HEK293 (cell line): ENCODE results near the gene SCN5A.

Experiments used
- CTCF ChIA-PET: fragments of 350-600 bp; formaldehyde crosslinking; extraction: SDS; loops from one replicate; lab custom pipeline; 2021; ENCODE audit warnings: antibody characterized with exemption; lab: Yijun Ruan, JAX
- POLR2A ChIA-PET: fragments of 300-600 bp; formaldehyde crosslinking; extraction: SDS; loops from one replicate; lab custom pipeline; 2020; ENCODE audit warnings: antibody characterized with exemption, inconsistent platforms; lab: Yijun Ruan, JAX
- H3K27ac ChIP-seq: fragments of 200-500 bp; sonication (Bioruptor generic); 2 replicates; pipeline ENCODE4 v1.5.1; 2014; ENCODE audit warnings: low read depth, low read length, control low read depth, inconsistent platforms; ENCODE audit errors: extremely low read depth
- H3K36me3 ChIP-seq, 2 experiments: fragments of 200-500 bp in 1 of 2; sonication (Bioruptor generic) in 1 of 2; 1 replicate in 1 of 2; 2 replicates in 1 of 2; pipeline ENCODE4 v1.5.1; 2014 to 2017; ENCODE audit warnings: inconsistent platforms in 2 of 2, low read length in 2 of 2; ENCODE audit not compliant: control insufficient read depth in 2 of 2, insufficient read depth in 1 of 2
- H3K4me1 ChIP-seq: fragments of 200-500 bp; sonication (Bioruptor generic); 2 replicates; pipeline ENCODE4 v1.5.1; 2014; ENCODE audit warnings: mild to moderate bottlenecking, low read length, inconsistent platforms; ENCODE audit not compliant: control insufficient read depth, insufficient read depth
- H3K4me3 ChIP-seq: 2 replicates; pipeline ENCODE4 v1.5.1; 2011; ENCODE audit warnings: low read depth, mild to moderate bottlenecking, control low read depth, low read length, moderate library complexity
- H3K9me3 ChIP-seq: fragments of 200-500 bp; sonication (Bioruptor generic); 2 replicates; pipeline ENCODE4 v1.5.1; 2014; ENCODE audit warnings: low read depth, low read length, inconsistent platforms; ENCODE audit not compliant: control insufficient read depth, insufficient read depth
- BCL6B ChIP-seq: fragments of 450-650 bp; formaldehyde crosslinking; IDR thresholded peaks from 2 replicates; pipeline ENCODE4 v1.5.1; 2017; ENCODE audit warnings: missing biosample characterization, missing genetic modification characterization
- FEZF1 ChIP-seq: fragments of 450-650 bp; formaldehyde crosslinking; IDR thresholded peaks from 2 replicates; pipeline ENCODE4 v1.5.1; 2016; ENCODE audit warnings: missing biosample characterization, missing genetic modification characterization
- KLF9 ChIP-seq: fragments of 450-650 bp; formaldehyde crosslinking; IDR thresholded peaks from 2 replicates; pipeline ENCODE4 v1.5.1; 2016; ENCODE audit warnings: missing biosample characterization, missing genetic modification characterization, low read depth
- RBAK ChIP-seq: fragments of 450-650 bp; formaldehyde crosslinking; IDR thresholded peaks from 2 replicates; pipeline ENCODE4 v1.5.1; 2016; ENCODE audit warnings: missing biosample characterization, missing genetic modification characterization
- SCRT2 ChIP-seq: fragments of 450-650 bp; formaldehyde crosslinking; IDR thresholded peaks from 2 replicates; pipeline ENCODE4 v1.5.1; 2016; ENCODE audit warnings: missing biosample characterization, missing genetic modification characterization
- YY2 ChIP-seq: fragments of 450-650 bp; formaldehyde crosslinking; IDR thresholded peaks from 2 replicates; pipeline ENCODE4 v1.5.1; 2016; ENCODE audit warnings: missing biosample characterization, missing genetic modification characterization
- ZBTB11 ChIP-seq: fragments of 450-650 bp; formaldehyde crosslinking; conservative IDR thresholded peaks from 2 replicates; pipeline ENCODE4 v1.5.1; 2016; ENCODE audit warnings: low read depth, missing biosample characterization, missing genetic modification characterization
- ZBTB26 ChIP-seq: fragments of 450-650 bp; formaldehyde crosslinking; optimal IDR thresholded peaks from 2 replicates; pipeline ENCODE3; 2016; ENCODE audit warnings: missing biosample characterization, mild to moderate bottlenecking, missing genetic modification characterization
- ZBTB7A ChIP-seq: fragments of 450-650 bp; formaldehyde crosslinking; IDR thresholded peaks from 2 replicates; pipeline ENCODE4 v1.5.1; 2016; ENCODE audit warnings: low read depth, missing biosample characterization, missing genetic modification characterization
- ZNF112 ChIP-seq: fragments of 450-650 bp; formaldehyde crosslinking; IDR thresholded peaks from 2 replicates; pipeline ENCODE4 v1.5.0; 2017; ENCODE audit warnings: missing biosample characterization, missing genetic modification characterization
- ZNF133 ChIP-seq: fragments of 450-650 bp; formaldehyde crosslinking; IDR thresholded peaks from 2 replicates; pipeline ENCODE4 v1.5.1; 2016; ENCODE audit warnings: missing biosample characterization, missing genetic modification characterization
- ZNF155 ChIP-seq: fragments of 450-650 bp; formaldehyde crosslinking; IDR thresholded peaks from 2 replicates; pipeline ENCODE4 v1.5.1; 2016; ENCODE audit warnings: missing biosample characterization, missing genetic modification characterization
- ZNF16 ChIP-seq: fragments of 450-650 bp; formaldehyde crosslinking; IDR thresholded peaks from 2 replicates; pipeline ENCODE4 v1.5.1; 2016; ENCODE audit warnings: low read depth, missing biosample characterization, missing genetic modification characterization
- ZNF311 ChIP-seq: fragments of 450-650 bp; formaldehyde crosslinking; IDR thresholded peaks from 2 replicates; pipeline ENCODE4 v1.5.1; 2017; ENCODE audit warnings: missing biosample characterization, missing genetic modification characterization, borderline replicate concordance
- ZNF324 ChIP-seq: fragments of 450-650 bp; formaldehyde crosslinking; IDR thresholded peaks from 2 replicates; pipeline ENCODE4 v1.5.1; 2016; ENCODE audit warnings: missing biosample characterization, missing genetic modification characterization
- ZNF341 ChIP-seq: fragments of 450-650 bp; formaldehyde crosslinking; IDR thresholded peaks from 2 replicates; pipeline ENCODE4; 2016; ENCODE audit warnings: low read depth, missing biosample characterization, missing genetic modification characterization
- ZNF362 ChIP-seq: fragments of 450-650 bp; formaldehyde crosslinking; IDR thresholded peaks from 2 replicates; pipeline ENCODE4 v1.5.1; 2016; ENCODE audit warnings: missing biosample characterization, missing genetic modification characterization
- ZNF488 ChIP-seq: fragments of 450-650 bp; formaldehyde crosslinking; IDR thresholded peaks from 2 replicates; pipeline ENCODE4 v1.5.1; 2016; ENCODE audit warnings: missing biosample characterization, missing genetic modification characterization
- ZNF501 ChIP-seq: fragments of 450-650 bp; formaldehyde crosslinking; IDR thresholded peaks from 2 replicates; pipeline ENCODE4 v1.5.1; 2016; ENCODE audit warnings: missing biosample characterization, missing genetic modification characterization
- ZNF513 ChIP-seq: fragments of 450-650 bp; IDR thresholded peaks from 2 replicates; pipeline ENCODE4 v1.5.1; 2018; ENCODE audit warnings: missing biosample characterization, missing genetic modification characterization
- ZNF555 ChIP-seq: fragments of 450-650 bp; formaldehyde crosslinking; conservative IDR thresholded peaks from 2 replicates; pipeline ENCODE4 v1.5.1; 2017; ENCODE audit warnings: missing biosample characterization, mild to moderate bottlenecking, missing genetic modification characterization, inconsistent platforms
- ZNF596 ChIP-seq: fragments of 450-650 bp; IDR thresholded peaks from 2 replicates; pipeline ENCODE4 v1.5.0; 2018; ENCODE audit warnings: missing biosample characterization, mild to moderate bottlenecking, missing genetic modification characterization, moderate library complexity
- ZNF621 ChIP-seq: fragments of 450-650 bp; formaldehyde crosslinking; IDR thresholded peaks from 2 replicates; pipeline ENCODE4 v1.5.1; 2017; ENCODE audit warnings: missing biosample characterization, missing genetic modification characterization
- ZNF639 ChIP-seq: fragments of 450-650 bp; formaldehyde crosslinking; IDR thresholded peaks from 2 replicates; pipeline ENCODE4 v1.5.1; 2016; ENCODE audit warnings: missing biosample characterization, missing genetic modification characterization
- ZNF660 ChIP-seq: fragments of 450-650 bp; IDR thresholded peaks from 2 replicates; pipeline ENCODE4 v1.5.1; 2018; ENCODE audit warnings: missing biosample characterization, mild to moderate bottlenecking, missing genetic modification characterization
- ZNF670 ChIP-seq: fragments of 450-650 bp; formaldehyde crosslinking; IDR thresholded peaks from 2 replicates; pipeline ENCODE4 v1.5.1; 2016; ENCODE audit warnings: missing biosample characterization, missing genetic modification characterization, low read depth

Gene SCN5A

GRCh38 chr3:38603731-38604131 is 45.8 kb downstream of the SCN5A start:
- H3K27ac ChIP-seq, result no peak overlapping the region
- H3K4me1 ChIP-seq, result no peaks in the 10 kb centered on the region
- ChIA-PET CTCF (no interaction called here), POLR2A (no interaction called here)
- H3K36me3 ChIP-seq, result no peaks in the 10 kb centered on the region
- H3K4me3 ChIP-seq, result no peak overlapping the region
- TF ChIP-seq ZBTB7A (no peak), ZNF639 (tag by site-specific recombination) (no peak), ZNF133 (tag by site-specific recombination) (no peak), ZNF112 (no peak), FEZF1 (tag by site-specific recombination) (no peak), RBAK (tag by site-specific recombination) (no peak), ZBTB26 (tag by site-specific recombination) (no peak), ZNF660 (no peak), ZNF324 (tag by site-specific recombination) (no peak), ZNF621 (no peak), KLF9 (no peak), ZNF501 (no peak), ZNF341 (tag by site-specific recombination) (no peak), ZNF555 (tag by site-specific recombination) (no peak)
- no peaks in the 10 kb centered on the region for H3K9me3 ChIP-seq

GRCh38 chr3:38602576-38603250 is 46.8 kb downstream of the SCN5A start:
- Histone ChIP-seq H3K4me3 (no peak overlapping the region), H3K4me1 (no peaks in the 10 kb centered on the region), H3K36me3 (peaks cover 0 to under 1% of the 10 kb centered on the region in 2 experiments; a peak in 1 of 3 replicates), H3K9me3 (no peaks in the 10 kb centered on the region), H3K27ac (no peak overlapping the region)
- ChIA-PET CTCF (no interaction called here), POLR2A (no interaction called here)
- TF ChIP-seq ZNF16 (tag by site-specific recombination) (no peak), ZNF155 (tag by site-specific recombination) (no peak), BCL6B (tag by site-specific recombination) (no peak), ZBTB11 (tag by site-specific recombination) (no peak), ZNF513 (tag by site-specific recombination) (no peak), ZNF596 (no peak), ZNF670 (tag by site-specific recombination) (no peak), ZNF362 (no peak), SCRT2 (no peak), ZNF488 (tag by site-specific recombination) (no peak), ZNF311 (tag by site-specific recombination) (no peak), YY2 (tag by site-specific recombination) (no peak)
